SK-N-SH treated with all-trans-retinoic acid at 6 μM for 48 hours (cell line): ENCODE data around the gene ERC1.

Experiments used
- ATAC-seq: fragments of 200-7000 bp; cut with Tn5 transposase; 3 replicates; pipeline ENCODE4 v1.9.1; 2020; ENCODE audit warnings: mild to moderate bottlenecking, moderate library complexity
- ARNTL ChIP-seq: fragments of 450-650 bp; formaldehyde crosslinking; IDR thresholded peaks from 2 replicates; pipeline ENCODE4 v1.5.0; 2020; ENCODE audit warnings: low read depth, mild to moderate bottlenecking, moderate library complexity, borderline replicate concordance
- CSDC2 ChIP-seq: fragments of 250-450 bp; sonication (Bioruptor Pico); IDR thresholded peaks from 2 replicates; pipeline ENCODE4 v1.5.0; 2020; ENCODE audit warnings: mild to moderate bottlenecking, moderate library complexity
- CSRNP3 ChIP-seq: fragments of 250-450 bp; sonication (Bioruptor Pico); IDR thresholded peaks from 2 replicates; pipeline ENCODE4 v1.5.1; 2021; ENCODE audit warnings: mild to moderate bottlenecking, moderate library complexity
- ESRRG ChIP-seq: fragments of 250-450 bp; sonication (Bioruptor Pico); IDR thresholded peaks from 2 replicates; pipeline ENCODE4 v1.6.1; 2021; ENCODE audit warnings: mild to moderate bottlenecking
- GLIS3 ChIP-seq: fragments of 250-450 bp; sonication (Bioruptor Pico); IDR thresholded peaks from 2 replicates; pipeline ENCODE4 v1.5.0; 2020; ENCODE audit warnings: mild to moderate bottlenecking, moderate library complexity
- ISL1 ChIP-seq: fragments of 250-450 bp; sonication (Bioruptor Pico); IDR thresholded peaks from 2 replicates; pipeline ENCODE4 v2.1.2; 2022; ENCODE audit warnings: mild to moderate bottlenecking, moderate library complexity
- OSR1 ChIP-seq: fragments of 250-450 bp; sonication (Bioruptor Pico); IDR thresholded peaks from 2 replicates; pipeline ENCODE4 v1.8.0; 2022; ENCODE audit warnings: moderate library complexity, mild to moderate bottlenecking, inconsistent platforms
- PPARA ChIP-seq: fragments of 250-450 bp; sonication (Bioruptor Pico); IDR thresholded peaks from 2 replicates; pipeline ENCODE4 v1.5.0; 2020; ENCODE audit warnings: mild to moderate bottlenecking, borderline replicate concordance
- RARB ChIP-seq: fragments of 250-450 bp; sonication (Bioruptor Pico); IDR thresholded peaks from 2 replicates; pipeline ENCODE4 v1.8.0; 2021; ENCODE audit warnings: mild to moderate bottlenecking, moderate library complexity
- TCF4 ChIP-seq: fragments of 250-450 bp; sonication (Bioruptor Pico); IDR thresholded peaks from 2 replicates; pipeline ENCODE4 v1.8.0; 2021; ENCODE audit warnings: mild to moderate bottlenecking, moderate library complexity, borderline replicate concordance
- TOX ChIP-seq: fragments of 250-450 bp; sonication (Bioruptor Pico); IDR thresholded peaks from 2 replicates; pipeline ENCODE4 v1.8.0; 2021; ENCODE audit warnings: mild to moderate bottlenecking, moderate library complexity, borderline replicate concordance
- TSHZ2 ChIP-seq: fragments of 250-450 bp; sonication (Bioruptor Pico); IDR thresholded peaks from 2 replicates; pipeline ENCODE4 v1.5.0; 2020; ENCODE audit warnings: mild to moderate bottlenecking, moderate library complexity
- ZC3H10 ChIP-seq: fragments of 250-450 bp; sonication (Bioruptor Pico); IDR thresholded peaks from 2 replicates; pipeline ENCODE4 v1.5.1; 2021; ENCODE audit warnings: mild to moderate bottlenecking, moderate library complexity
- ZFP3 ChIP-seq: fragments of 250-450 bp; sonication (Bioruptor Pico); IDR thresholded peaks from 2 replicates; pipeline ENCODE4 v1.5.0; 2020; ENCODE audit warnings: mild to moderate bottlenecking, moderate library complexity
- ZNF565 ChIP-seq: fragments of 450-650 bp; formaldehyde crosslinking; conservative IDR thresholded peaks from 2 replicates; pipeline ENCODE4 v1.5.0; 2020; ENCODE audit warnings: low read depth, mild to moderate bottlenecking, moderate library complexity
- ZNF70 ChIP-seq: fragments of 450-650 bp; formaldehyde crosslinking; IDR thresholded peaks from 2 replicates; pipeline ENCODE4 v1.5.0; 2020; ENCODE audit warnings: mild to moderate bottlenecking, moderate library complexity
- ZNF8 ChIP-seq: fragments of 450-650 bp; formaldehyde crosslinking; IDR thresholded peaks from 2 replicates; pipeline ENCODE4 v1.5.0; 2020; ENCODE audit warnings: mild to moderate bottlenecking, moderate library complexity
- TF ChIP-seq, protein P1 (sequence below): fragments of 250-450 bp; sonication (Bioruptor Pico); IDR thresholded peaks from 2 replicates; pipeline ENCODE4 v1.5.1; 2020; ENCODE audit warnings: low read depth, mild to moderate bottlenecking, moderate library complexity
- TF ChIP-seq, protein P2 (sequence below): fragments of 250-450 bp; sonication (Bioruptor Pico); IDR thresholded peaks from 2 replicates; pipeline ENCODE4 v1.8.0; 2020; ENCODE audit warnings: mild to moderate bottlenecking, moderate library complexity, borderline replicate concordance
- TF ChIP-seq, protein P3 (sequence below): fragments of 250-450 bp; sonication (Bioruptor Pico); IDR thresholded peaks from 2 replicates; pipeline ENCODE4 v1.8.0; 2021; ENCODE audit warnings: low read depth, mild to moderate bottlenecking, moderate library complexity, borderline replicate concordance

ERC1 gene

GRCh38 chr12:991350-992333 lies 619 bp downstream of the ERC1 start:
- ATAC-seq, result peak; percentile 47

DNA sequence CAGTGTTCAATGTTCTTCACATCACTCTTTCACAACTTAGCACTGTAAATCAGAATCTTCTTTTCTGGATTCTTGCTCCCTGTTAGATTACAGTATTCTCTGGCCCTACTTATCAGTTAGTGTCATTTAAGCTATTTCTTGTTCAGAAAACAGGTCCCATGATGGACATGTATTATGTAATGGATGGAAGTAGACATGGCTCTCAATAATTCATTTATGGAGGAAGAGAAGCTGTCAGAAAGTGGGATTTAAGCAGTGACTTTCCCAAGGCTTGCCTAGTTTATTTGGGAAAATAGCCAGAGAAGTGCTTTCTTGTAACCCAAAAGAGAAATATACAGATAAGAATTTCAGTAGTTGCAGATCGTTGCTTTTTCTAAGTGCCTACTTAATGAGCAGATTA lies 1.6 kb downstream of the ERC1 start:
- ATAC-seq, result no peak
- TF ChIP-seq ISL1 (peak; percentile 38; the same call in 1 of the 2 replicates), TSHZ2 (CRISPR knock-in tag) (no peak), OSR1 (no peak), GLIS3 (no peak), ZNF70 (no peak), ZFP3 (CRISPR knock-in tag) (no peak), ZC3H10 (CRISPR knock-in tag) (no peak)
- TF ChIP-seq, protein P1, sequence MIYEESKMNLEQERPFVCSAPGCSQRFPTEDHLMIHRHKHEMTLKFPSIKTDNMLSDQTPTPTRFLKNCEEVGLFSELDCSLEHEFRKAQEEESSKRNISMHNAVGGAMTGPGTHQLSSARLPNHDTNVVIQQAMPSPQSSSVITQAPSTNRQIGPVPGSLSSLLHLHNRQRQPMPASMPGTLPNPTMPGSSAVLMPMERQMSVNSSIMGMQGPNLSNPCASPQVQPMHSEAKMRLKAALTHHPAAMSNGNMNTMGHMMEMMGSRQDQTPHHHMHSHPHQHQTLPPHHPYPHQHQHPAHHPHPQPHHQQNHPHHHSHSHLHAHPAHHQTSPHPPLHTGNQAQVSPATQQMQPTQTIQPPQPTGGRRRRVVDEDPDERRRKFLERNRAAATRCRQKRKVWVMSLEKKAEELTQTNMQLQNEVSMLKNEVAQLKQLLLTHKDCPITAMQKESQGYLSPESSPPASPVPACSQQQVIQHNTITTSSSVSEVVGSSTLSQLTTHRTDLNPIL (CRISPR knock-in tag), result no peak

More at GRCh38 chr12:991350-992333, 619 bp downstream of the ERC1 start:
- TF ChIP-seq OSR1 (no peak), ZNF565 (CRISPR knock-in tag) (no peak)

DNA sequence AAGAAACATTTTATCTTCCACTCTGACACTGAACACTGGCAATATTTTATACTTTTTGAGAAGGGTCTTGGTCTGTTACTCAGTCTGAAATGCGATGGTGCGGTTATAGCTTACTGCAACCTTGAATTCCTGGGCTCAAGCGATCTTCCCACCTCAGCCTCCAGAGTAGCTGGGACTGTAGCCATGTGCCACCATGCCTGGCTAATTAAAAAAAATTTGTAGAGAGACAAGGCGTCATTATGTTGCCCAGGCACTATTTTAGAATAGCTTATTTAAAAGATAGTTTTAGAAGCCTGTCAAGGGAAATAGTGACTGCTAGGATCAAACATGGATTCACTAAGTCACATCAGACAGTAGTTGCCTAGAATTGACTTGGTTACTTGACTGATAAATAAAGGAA lies 5.9 kb downstream of the ERC1 start:
- TF ChIP-seq ARNTL (no peak), TOX (CRISPR knock-in tag) (no peak), ZNF8 (CRISPR knock-in tag) (no peak), ESRRG (CRISPR knock-in tag) (no peak), TSHZ2 (CRISPR knock-in tag) (no peak), TCF4 (CRISPR knock-in tag) (no peak), CSRNP3 (no peak), GLIS3 (no peak), PPARA (CRISPR knock-in tag) (no peak), CSDC2 (CRISPR knock-in tag) (no peak), RARB (CRISPR knock-in tag) (no peak), OSR1 (no peak), ZNF70 (no peak)
- TF ChIP-seq, protein P1 (CRISPR knock-in tag), result no peak
- TF ChIP-seq, protein P2, sequence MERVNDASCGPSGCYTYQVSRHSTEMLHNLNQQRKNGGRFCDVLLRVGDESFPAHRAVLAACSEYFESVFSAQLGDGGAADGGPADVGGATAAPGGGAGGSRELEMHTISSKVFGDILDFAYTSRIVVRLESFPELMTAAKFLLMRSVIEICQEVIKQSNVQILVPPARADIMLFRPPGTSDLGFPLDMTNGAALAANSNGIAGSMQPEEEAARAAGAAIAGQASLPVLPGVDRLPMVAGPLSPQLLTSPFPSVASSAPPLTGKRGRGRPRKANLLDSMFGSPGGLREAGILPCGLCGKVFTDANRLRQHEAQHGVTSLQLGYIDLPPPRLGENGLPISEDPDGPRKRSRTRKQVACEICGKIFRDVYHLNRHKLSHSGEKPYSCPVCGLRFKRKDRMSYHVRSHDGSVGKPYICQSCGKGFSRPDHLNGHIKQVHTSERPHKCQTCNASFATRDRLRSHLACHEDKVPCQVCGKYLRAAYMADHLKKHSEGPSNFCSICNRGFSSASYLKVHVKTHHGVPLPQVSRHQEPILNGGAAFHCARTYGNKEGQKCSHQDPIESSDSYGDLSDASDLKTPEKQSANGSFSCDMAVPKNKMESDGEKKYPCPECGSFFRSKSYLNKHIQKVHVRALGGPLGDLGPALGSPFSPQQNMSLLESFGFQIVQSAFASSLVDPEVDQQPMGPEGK (CRISPR knock-in tag), result no peak
- TF ChIP-seq, protein P3, sequence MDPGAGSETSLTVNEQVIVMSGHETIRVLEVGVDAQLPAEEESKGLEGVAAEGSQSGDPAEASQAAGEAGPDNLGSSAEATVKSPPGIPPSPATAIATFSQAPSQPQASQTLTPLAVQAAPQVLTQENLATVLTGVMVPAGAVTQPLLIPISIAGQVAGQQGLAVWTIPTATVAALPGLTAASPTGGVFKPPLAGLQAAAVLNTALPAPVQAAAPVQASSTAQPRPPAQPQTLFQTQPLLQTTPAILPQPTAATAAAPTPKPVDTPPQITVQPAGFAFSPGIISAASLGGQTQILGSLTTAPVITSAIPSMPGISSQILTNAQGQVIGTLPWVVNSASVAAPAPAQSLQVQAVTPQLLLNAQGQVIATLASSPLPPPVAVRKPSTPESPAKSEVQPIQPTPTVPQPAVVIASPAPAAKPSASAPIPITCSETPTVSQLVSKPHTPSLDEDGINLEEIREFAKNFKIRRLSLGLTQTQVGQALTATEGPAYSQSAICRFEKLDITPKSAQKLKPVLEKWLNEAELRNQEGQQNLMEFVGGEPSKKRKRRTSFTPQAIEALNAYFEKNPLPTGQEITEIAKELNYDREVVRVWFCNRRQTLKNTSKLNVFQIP (CRISPR knock-in tag), result no peak
- ATAC-seq, result no peak
